Spleen (tissue), 11 donors: ENCODE measurements around the gene RPS3. TPM values are rescaled to one million over a fixed set of nuclear protein-coding genes. Genes with fewer than 3 reads are reported as not detected.

Experiments used
- DNase-seq: peaks from one replicate; pipeline ENCODE4 v3.0.0-alpha.2; 2020
- H3K27ac ChIP-seq, 8 donors: fragments of 200-600 bp; sonication (generic) in 7 of 8; 1 replicate in 4 of 8; 2 replicates in 4 of 8; pipeline versions ENCODE4 v1.5.0 to v1.8.0; 2016 to 2021; ENCODE audit warnings: inconsistent platforms in 4 of 8, mild to moderate bottlenecking in 4 of 8, moderate library complexity in 1 of 8
- H3K27me3 ChIP-seq, 7 donors: fragments of 200-600 bp; sonication (generic) in 6 of 7; replicated peaks in 1 of 7; 1 replicate in 4 of 7; 2 replicates in 3 of 7; pipeline versions ENCODE4 v1.5.0 to v1.8.0; 2016 to 2021; ENCODE audit warnings: inconsistent platforms in 3 of 7, mild to moderate bottlenecking in 1 of 7
- H3K36me3 ChIP-seq, 6 donors: fragments of 200-600 bp; sonication (generic) in 5 of 6; 1 replicate in 4 of 6; 2 replicates in 2 of 6; pipeline versions ENCODE4 v1.5.0 to v1.8.0; 2016 to 2021; ENCODE audit warnings: inconsistent platforms in 2 of 6
- H3K4me1 ChIP-seq, 6 donors: fragments of 200-600 bp; sonication (generic) in 5 of 6; 1 replicate in 3 of 6; 2 replicates in 3 of 6; pipeline versions ENCODE4 v1.5.0 to v1.8.0; 2016 to 2021; ENCODE audit warnings: inconsistent platforms in 3 of 6
- H3K4me3 ChIP-seq, 8 donors: fragments of 200-600 bp; sonication (generic) in 7 of 8; 1 replicate in 4 of 8; 2 replicates in 4 of 8; pipeline versions ENCODE4 v1.5.0 to v1.8.0; 2016 to 2021; ENCODE audit warnings: inconsistent platforms in 4 of 8, mild to moderate bottlenecking in 4 of 8, moderate library complexity in 2 of 8
- H3K9me3 ChIP-seq, 8 donors: fragments of 200-600 bp; sonication (generic) in 7 of 8; 1 replicate in 4 of 8; 2 replicates in 4 of 8; pipeline versions ENCODE4 v1.5.0 to v1.8.0; 2016 to 2021; ENCODE audit warnings: inconsistent platforms in 4 of 8
- POLR2A ChIP-seq, 3 donors: fragments of 450-650 bp; IDR thresholded peaks; one replicate each; pipeline ENCODE4 v1.5.1; 2017; ENCODE audit warnings: antibody characterized with exemption in 3 of 3, mild to moderate bottlenecking in 1 of 3
- POLR2AphosphoS5 ChIP-seq, 3 donors: sonication (generic); formaldehyde crosslinking; IDR thresholded peaks; one replicate each; pipeline ENCODE4 v1.5.1; 2017; ENCODE audit warnings: antibody characterized with exemption in 3 of 3
- WGBS, 5 donors: extraction: QIAGEN DNeasy Blood & Tissue Kit in 3 of 5; methylation state at CpG; one replicate each; pipeline versions ENCODE4 v1.1.5 to v1.1.7; 2013 to 2018; 5-methylcytosine and 5-hydroxymethylcytosine counted together
- intact Hi-C: fragments of 100-400 bp; cut with DNase I; formaldehyde crosslinking; loops from one replicate; pipeline ENCODE4 v1.15.0; 2023; ENCODE audit warnings: low total_unique reads
- polyA plus RNA-seq, 3 donors: library from polyadenylated mRNA; stranded (reverse); fragments of 200-250 nt; gene quantifications; one replicate each; pipeline ENCODE4 v1.2.1, GENCODE V29; 2013
- total RNA-seq, 7 donors: library from RNA; depleted of rRNA in 3 of 7; stranded (reverse); fragments of >200 nt in 3 of 7; fragmentation: NEBNext Ultra II Directional in 4 of 7; extraction: Animal tissue kit (Norgen Biotek cat#: 25700) in 4 of 7; gene quantifications; one replicate each; pipeline versions ENCODE4 v1.1.0 to v1.2.1, GENCODE V29; 2016 to 2021
- TF ChIP-seq, protein P1 (sequence below), 11 experiments: fragments of 200-600 bp in 7 of 11; fragments of 450-650 bp in 4 of 11; sonication (generic) in 4 of 11; IDR thresholded peaks in 8 of 11; conservative IDR thresholded peaks in 3 of 11; 1 replicate in 7 of 11; 2 replicates in 4 of 11; pipeline versions ENCODE4 v1.4.0 to v1.8.0; 2016 to 2021; ENCODE audit warnings: antibody characterized with exemption in 11 of 11, inconsistent platforms in 4 of 11, mild to moderate bottlenecking in 1 of 11
- donor health status: healthy with polysubstance abuse.
- donor health status: DM: no; HTN: no; CAD: no; lungs with moderate emphysema.
- donor health status: DM: no; HTN: no; CAD: no.
- donor health status: Bipolar disorder and iron deficiency.
- donor health status: healthy.
- donor health status: DM: no; HTN: no; CAD: no.
- donor health status: DM: yes; HTN: yes; CAD: no.

Gene RPS3
- total and polyA plus RNA-seq, 10 donors: 1,482 to 5,449 (median 2,352) TPM

DNA sequence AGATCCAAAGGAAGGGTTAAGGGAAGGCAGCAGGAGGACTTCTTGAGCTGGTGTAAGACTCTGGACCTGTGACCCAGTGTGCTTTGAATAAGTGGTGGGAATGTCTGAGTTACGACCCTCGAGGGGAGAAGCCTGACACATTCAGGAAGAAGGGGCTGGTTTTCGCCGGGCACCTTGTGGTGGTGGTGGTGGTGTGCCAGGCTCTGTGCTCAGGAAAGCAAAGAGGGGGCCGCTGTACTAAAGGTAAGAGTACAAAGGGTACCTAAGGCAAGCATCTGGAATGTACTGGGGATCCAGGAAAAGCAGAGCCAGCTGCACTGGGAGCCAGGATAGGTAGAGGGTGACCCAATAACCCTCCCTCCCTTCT lies 27.4 kb downstream of the RPS3 start:
- peaks cover 0 to 37% (median 27%) of the 10 kb centered on the region in 7 donors for H3K27me3 ChIP-seq
- H3K4me3 ChIP-seq: no peak overlapping the region
- DNase-seq: peak; percentile 36
- intact Hi-C loops: no loop called here
- no peak overlapping the region for H3K27ac ChIP-seq
- peaks cover 0 to 9% (median 0%) of the 10 kb centered on the region in 8 donors for H3K9me3 ChIP-seq
- 80 to 91% (median 84%) methylated on average over 5 of the region's 5 CpGs for WGBS, 5 donors
- H3K4me1 ChIP-seq: peaks cover 5 to 41% (median 22%) of the 10 kb centered on the region in 6 donors
- H3K36me3 ChIP-seq: peaks cover 0 to 23% (median 0%) of the 10 kb centered on the region in 6 donors
- TF ChIP-seq POLR2AphosphoS5 (IDR thresholded peaks at IDR 0.05) (no peak), POLR2A (IDR thresholded peaks at IDR 0.05) (no peak)
- TF ChIP-seq, protein P1, sequence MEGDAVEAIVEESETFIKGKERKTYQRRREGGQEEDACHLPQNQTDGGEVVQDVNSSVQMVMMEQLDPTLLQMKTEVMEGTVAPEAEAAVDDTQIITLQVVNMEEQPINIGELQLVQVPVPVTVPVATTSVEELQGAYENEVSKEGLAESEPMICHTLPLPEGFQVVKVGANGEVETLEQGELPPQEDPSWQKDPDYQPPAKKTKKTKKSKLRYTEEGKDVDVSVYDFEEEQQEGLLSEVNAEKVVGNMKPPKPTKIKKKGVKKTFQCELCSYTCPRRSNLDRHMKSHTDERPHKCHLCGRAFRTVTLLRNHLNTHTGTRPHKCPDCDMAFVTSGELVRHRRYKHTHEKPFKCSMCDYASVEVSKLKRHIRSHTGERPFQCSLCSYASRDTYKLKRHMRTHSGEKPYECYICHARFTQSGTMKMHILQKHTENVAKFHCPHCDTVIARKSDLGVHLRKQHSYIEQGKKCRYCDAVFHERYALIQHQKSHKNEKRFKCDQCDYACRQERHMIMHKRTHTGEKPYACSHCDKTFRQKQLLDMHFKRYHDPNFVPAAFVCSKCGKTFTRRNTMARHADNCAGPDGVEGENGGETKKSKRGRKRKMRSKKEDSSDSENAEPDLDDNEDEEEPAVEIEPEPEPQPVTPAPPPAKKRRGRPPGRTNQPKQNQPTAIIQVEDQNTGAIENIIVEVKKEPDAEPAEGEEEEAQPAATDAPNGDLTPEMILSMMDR (IDR thresholded peaks at IDR 0.05 in 8 of 11, conservative IDR thresholded peaks at IDR 0.05 in 3 of 11): no peak

DNA sequence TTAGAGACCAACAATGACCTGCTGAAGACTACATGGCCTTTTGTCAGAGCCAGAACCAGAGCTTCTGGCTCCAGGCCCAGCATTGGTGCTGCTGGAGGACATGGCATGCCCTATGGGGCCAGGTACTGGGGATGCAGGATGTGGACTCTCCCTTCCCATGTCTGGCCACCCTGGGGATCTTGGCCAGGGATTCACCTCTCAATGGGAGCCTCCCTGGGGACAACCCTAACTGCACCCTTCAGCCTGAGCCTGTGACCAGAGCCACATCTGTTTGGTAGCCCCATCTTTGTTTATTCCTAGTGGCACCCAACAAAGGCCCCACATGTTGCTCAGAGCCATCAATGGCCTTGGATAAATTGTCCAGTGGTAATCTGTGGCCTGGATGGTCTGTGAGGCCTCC lies 27.9 kb downstream of the RPS3 start:
- Histone ChIP-seq H3K9me3 (peaks cover 0 to 9% (median 0%) of the 10 kb centered on the region in 8 donors), H3K36me3 (peaks cover 0 to 19% (median 0%) of the 10 kb centered on the region in 6 donors), H3K4me3 (no peak overlapping the region), H3K27ac (no peak overlapping the region), H3K4me1 (peaks cover 5 to 46% (median 24%) of the 10 kb centered on the region in 6 donors), H3K27me3 (peaks cover 0 to 42% (median 28%) of the 10 kb centered on the region in 7 donors)
- DNase-seq: peak; percentile 58
- TF ChIP-seq, protein P1 (IDR thresholded peaks at IDR 0.05 in 8 of 11, conservative IDR thresholded peaks at IDR 0.05 in 3 of 11): no peak
- TF ChIP-seq POLR2AphosphoS5 (IDR thresholded peaks at IDR 0.05) (no peak), POLR2A (IDR thresholded peaks at IDR 0.05) (no peak)
- intact Hi-C loops: no loop called here

DNA sequence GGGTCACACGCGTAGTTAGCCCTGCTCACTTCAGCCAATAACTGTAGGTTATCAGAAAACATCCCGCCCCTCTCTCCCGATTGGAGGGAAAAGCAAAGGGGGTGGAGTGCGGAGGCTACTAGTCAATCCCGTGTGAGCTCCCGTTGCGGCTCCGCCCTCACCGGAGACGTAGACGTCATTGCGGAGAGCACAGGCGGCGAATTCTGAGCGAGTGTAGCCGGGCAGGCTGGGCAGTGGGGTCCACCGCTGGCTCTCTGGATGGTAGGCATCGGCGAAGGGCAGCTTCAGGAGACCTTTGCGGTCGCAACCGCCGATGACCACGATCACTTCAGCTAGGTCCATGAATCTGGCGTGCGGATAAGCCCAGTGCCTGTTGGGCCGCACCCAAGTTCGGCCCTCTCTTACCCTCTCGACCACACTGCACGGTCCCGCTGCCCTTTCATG lies 29.0 kb downstream of the RPS3 start:
- H3K27ac ChIP-seq: peak overlapping the region in 4 of 8 donors; percentile 30 to 48 (median 41)
- DNase-seq: peak; percentile 94
- 16 to 62% (median 39%) methylated on average over 32 of the region's 32 CpGs for WGBS, 5 donors
- H3K27me3 ChIP-seq: peaks cover 0 to 53% (median 35%) of the 10 kb centered on the region in 7 donors
- H3K4me1 ChIP-seq: peaks cover 5 to 56% (median 26%) of the 10 kb centered on the region in 6 donors
- intact Hi-C loops: no loop called here
- H3K9me3 ChIP-seq: peaks cover 0 to 9% (median 0%) of the 10 kb centered on the region in 8 donors
- H3K4me3 ChIP-seq: peak overlapping the region in 7 of 8 donors; percentile 0 to 56 (median 29)
- peaks cover 0 to 7% (median 0%) of the 10 kb centered on the region in 6 donors for H3K36me3 ChIP-seq
- TF ChIP-seq POLR2AphosphoS5 (IDR thresholded peaks at IDR 0.05) (peak; percentile 51 to 78 (median 71)), POLR2A (IDR thresholded peaks at IDR 0.05) (no peak)

DNA sequence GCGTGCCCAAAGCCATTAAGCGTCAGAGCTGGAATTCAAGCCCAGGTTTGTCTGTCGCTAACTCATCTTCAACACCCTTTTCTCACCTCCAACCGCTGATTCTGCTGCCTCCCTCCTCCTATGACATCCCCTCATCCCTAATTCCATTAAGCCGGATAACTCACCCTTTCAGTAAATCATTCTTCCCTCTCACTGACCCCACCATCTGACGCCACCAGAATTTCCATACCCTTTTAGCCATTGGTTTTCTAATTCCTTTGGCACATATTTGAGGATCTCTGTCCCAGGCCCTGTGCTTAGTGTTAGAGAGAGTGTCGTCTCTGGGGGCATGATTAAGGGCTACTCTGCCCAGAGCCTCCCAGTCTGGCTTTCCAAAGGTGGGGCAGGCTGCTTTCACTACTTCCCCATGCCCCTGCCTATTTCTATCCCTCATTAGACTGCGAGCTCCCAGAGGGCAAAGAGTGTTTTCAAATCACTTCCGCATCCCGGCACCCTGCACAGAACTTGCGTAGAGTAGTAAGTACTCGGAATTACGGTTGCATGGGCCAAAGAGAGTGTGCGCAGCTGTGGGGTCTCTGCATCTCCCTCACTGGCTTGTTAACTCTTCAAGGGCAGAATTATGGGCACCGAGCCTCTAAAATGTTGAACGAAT lies 29.8 kb downstream of the RPS3 start:
- WGBS, 5 donors: 76 to 85% (median 80%) methylated on average over 16 of the region's 16 CpGs
- H3K9me3 ChIP-seq: peaks cover 0 to 9% (median 0%) of the 10 kb centered on the region in 8 donors
- H3K27me3 ChIP-seq: peaks cover 0 to 57% (median 35%) of the 10 kb centered on the region in 7 donors
- intact Hi-C loops: no loop called here
- peaks cover 5 to 56% (median 26%) of the 10 kb centered on the region in 6 donors for H3K4me1 ChIP-seq
- no peak for TF ChIP-seq POLR2AphosphoS5 (IDR thresholded peaks at IDR 0.05)
- TF ChIP-seq, protein P1 (IDR thresholded peaks at IDR 0.05 in 8 of 11, conservative IDR thresholded peaks at IDR 0.05 in 3 of 11): no peak
- TF ChIP-seq POLR2A (IDR thresholded peaks at IDR 0.05): no peak
- H3K4me3 ChIP-seq: peak overlapping the region in 2 of 8 donors; percentile 44 to 75
- peak; percentile 45 for DNase-seq
- H3K27ac ChIP-seq: peak overlapping the region in 1 of 8 donors; percentile 70
- peaks cover 0 to 2% (median 0%) of the 10 kb centered on the region in 6 donors for H3K36me3 ChIP-seq
